Hepatocyte (in vitro differentiated cells): ENCODE measurements around the gene DCAF15. TPM values are rescaled to one million over a fixed set of nuclear protein-coding genes. Genes with fewer than 3 reads are reported as not detected.
A peak's percentile ranks its signal among the peaks of the same experiment; 100 is the strongest.

ENCODE experiments used
- DNase-seq: peaks from one replicate; pipeline ENCODE4 v3.0.0-alpha.2; 2016; ENCODE audit warnings: low spot score
- H2AFZ ChIP-seq: fragments of 200-600 bp; sonication (generic); 2 replicates; pipeline ENCODE4 v1.6.0; 2016; ENCODE audit warnings: antibody characterized with exemption, mild to moderate bottlenecking
- H3K27ac ChIP-seq: fragments of 200-600 bp; sonication (generic); 2 replicates; pipeline ENCODE4 v1.5.1; 2016; ENCODE audit warnings: mild to moderate bottlenecking
- H3K27me3 ChIP-seq: fragments of 200-600 bp; sonication (generic); 2 replicates; pipeline ENCODE4 v1.6.1; 2016
- H3K36me3 ChIP-seq: fragments of 200-600 bp; sonication (generic); replicated peaks from 2 replicates; pipeline ENCODE4 v1.5.1; 2016; ENCODE audit warnings: low read depth; ENCODE audit not compliant: insufficient read depth
- H3K4me1 ChIP-seq: fragments of 200-600 bp; sonication (generic); 2 replicates; pipeline ENCODE4 v1.5.1; 2016; ENCODE audit warnings: mild to moderate bottlenecking, moderate library complexity; ENCODE audit not compliant: insufficient read depth
- H3K4me2 ChIP-seq: fragments of 200-600 bp; sonication (generic); 2 replicates; pipeline ENCODE4 v1.6.0; 2016
- H3K4me3 ChIP-seq: fragments of 200-600 bp; sonication (generic); 2 replicates; pipeline ENCODE4 v1.5.1; 2016; ENCODE audit warnings: mild to moderate bottlenecking
- H3K79me2 ChIP-seq: fragments of 200-600 bp; sonication (generic); 2 replicates; pipeline ENCODE4 v1.6.0; 2017; ENCODE audit warnings: mild to moderate bottlenecking
- H3K9me2 ChIP-seq: fragments of 200-600 bp; sonication (generic); replicated peaks from 2 replicates; pipeline ENCODE4 v1.6.0; 2017; ENCODE audit warnings: mild to moderate bottlenecking; ENCODE audit not compliant: insufficient read depth
- H3K9me3 ChIP-seq: fragments of 200-600 bp; sonication (generic); 2 replicates; pipeline ENCODE4 v1.5.1; 2016; ENCODE audit warnings: low read depth, mild to moderate bottlenecking
- H4K20me1 ChIP-seq: fragments of 200-600 bp; sonication (generic); 2 replicates; pipeline ENCODE4 v1.6.0; 2016; ENCODE audit warnings: mild to moderate bottlenecking; ENCODE audit not compliant: insufficient read depth, poor library complexity, severe bottlenecking
- EZH2 ChIP-seq: fragments of 200-600 bp; sonication (generic); IDR thresholded peaks from 2 replicates; pipeline ENCODE4 v1.6.1; 2016; ENCODE audit warnings: antibody characterized with exemption, mild to moderate bottlenecking, borderline replicate concordance
- EZH2phosphoT487 ChIP-seq: fragments of 200-600 bp; sonication (generic); IDR thresholded peaks from one replicate; pipeline ENCODE4 v1.6.1; 2018; ENCODE audit warnings: antibody characterized with exemption, mild to moderate bottlenecking, low read depth, moderate library complexity; ENCODE audit not compliant: unreplicated experiment, severe bottlenecking
- WGBS: methylation state at CpG from one replicate; pipeline ENCODE4 v1.1.6; 2016; ENCODE audit warnings: low lambda C conversion rate; ENCODE audit errors: missing lambda C conversion rate; 5-methylcytosine and 5-hydroxymethylcytosine counted together
- polyA plus RNA-seq: library from polyadenylated mRNA; unstranded; fragments of >200 nt; fragmentation: Nextera tagmentation; extraction: Ambion mirVana; gene quantifications from 2 replicates; pipeline ENCODE4 v1.2.1, GENCODE V29; 2016
- total RNA-seq: library from RNA; depleted of rRNA; stranded (reverse); fragments of >200 nt; gene quantifications from 2 replicates; pipeline ENCODE4 v1.2.3, GENCODE V29; 2014
- TF ChIP-seq, protein P1 (sequence below): fragments of 200-600 bp; sonication (generic); IDR thresholded peaks from 2 replicates; pipeline ENCODE4 v1.5.1; 2016; ENCODE audit warnings: antibody characterized with exemption, mild to moderate bottlenecking; ENCODE audit not compliant: poor library complexity

DCAF15 gene
- total and polyA plus RNA-seq, 2 experiments from 2014 or later = 13.4 to 16.4 TPM

DNA sequence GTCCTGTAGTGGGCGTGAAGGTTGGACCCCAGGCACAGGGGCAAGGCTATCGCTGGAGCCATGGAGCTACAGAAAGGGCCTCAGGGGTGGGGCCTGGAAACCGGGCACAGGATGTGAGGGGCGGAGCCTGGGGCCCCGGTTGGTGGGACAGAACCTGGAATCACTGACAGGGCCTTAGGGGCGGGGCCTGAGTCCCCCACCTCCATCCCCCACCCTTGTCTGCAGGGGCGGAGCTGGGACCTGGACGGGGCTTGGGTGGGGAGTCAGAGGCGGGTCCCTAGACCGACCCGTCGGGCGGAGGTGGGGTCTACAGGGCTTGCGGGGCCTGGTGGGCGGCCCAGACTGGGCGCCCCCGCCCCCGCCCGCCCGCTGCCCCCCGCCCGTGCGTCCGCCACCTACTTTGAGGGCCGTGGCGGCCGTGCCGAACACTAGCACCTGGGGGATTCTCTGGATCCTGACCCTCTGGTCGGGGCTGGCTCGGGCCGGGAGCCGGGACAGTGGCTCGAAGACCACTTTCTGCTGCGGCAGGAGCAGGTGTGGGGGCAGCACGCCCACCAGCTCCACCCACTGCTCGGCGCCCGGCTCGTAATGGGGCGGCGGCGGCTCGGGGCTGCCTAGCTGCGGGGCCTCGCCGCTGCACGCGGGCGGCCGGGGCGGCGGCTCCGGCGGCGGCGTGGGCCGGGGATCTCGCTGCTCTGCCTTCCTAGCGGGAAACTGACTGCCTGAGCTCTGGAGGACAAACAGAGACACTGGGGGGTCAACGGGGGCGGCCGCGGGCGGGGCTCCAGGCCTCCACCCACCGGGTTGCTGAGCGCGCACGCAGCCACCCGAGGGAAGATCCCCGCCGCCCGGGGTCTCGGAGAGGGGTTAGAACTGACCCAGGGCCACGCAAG lies 26.3 kb downstream of the DCAF15 start:
- DNase-seq = peak; percentile 90
- Histone ChIP-seq H3K36me3 (no peaks in the 10 kb centered on the region), H3K79me2 (no peaks in the 10 kb centered on the region), H3K27me3 (no peaks in the 10 kb centered on the region), H3K9me2 (no peaks in the 10 kb centered on the region), H3K27ac (peak overlapping the region; percentile 77), H4K20me1 (no peaks in the 10 kb centered on the region), H3K4me1 (peaks cover 12% of the 10 kb centered on the region), H3K4me3 (peak overlapping the region; percentile 45), H3K4me2 (peak overlapping the region; percentile 97), H2AFZ (peak overlapping the region; percentile 33), H3K9me3 (no peaks in the 10 kb centered on the region)
- 6% methylated on average over 25 of the region's 74 CpGs for WGBS
- TF ChIP-seq, protein P1, sequence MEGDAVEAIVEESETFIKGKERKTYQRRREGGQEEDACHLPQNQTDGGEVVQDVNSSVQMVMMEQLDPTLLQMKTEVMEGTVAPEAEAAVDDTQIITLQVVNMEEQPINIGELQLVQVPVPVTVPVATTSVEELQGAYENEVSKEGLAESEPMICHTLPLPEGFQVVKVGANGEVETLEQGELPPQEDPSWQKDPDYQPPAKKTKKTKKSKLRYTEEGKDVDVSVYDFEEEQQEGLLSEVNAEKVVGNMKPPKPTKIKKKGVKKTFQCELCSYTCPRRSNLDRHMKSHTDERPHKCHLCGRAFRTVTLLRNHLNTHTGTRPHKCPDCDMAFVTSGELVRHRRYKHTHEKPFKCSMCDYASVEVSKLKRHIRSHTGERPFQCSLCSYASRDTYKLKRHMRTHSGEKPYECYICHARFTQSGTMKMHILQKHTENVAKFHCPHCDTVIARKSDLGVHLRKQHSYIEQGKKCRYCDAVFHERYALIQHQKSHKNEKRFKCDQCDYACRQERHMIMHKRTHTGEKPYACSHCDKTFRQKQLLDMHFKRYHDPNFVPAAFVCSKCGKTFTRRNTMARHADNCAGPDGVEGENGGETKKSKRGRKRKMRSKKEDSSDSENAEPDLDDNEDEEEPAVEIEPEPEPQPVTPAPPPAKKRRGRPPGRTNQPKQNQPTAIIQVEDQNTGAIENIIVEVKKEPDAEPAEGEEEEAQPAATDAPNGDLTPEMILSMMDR = no peak
- TF ChIP-seq EZH2 (no peak), EZH2phosphoT487 (no peak)

DNA sequence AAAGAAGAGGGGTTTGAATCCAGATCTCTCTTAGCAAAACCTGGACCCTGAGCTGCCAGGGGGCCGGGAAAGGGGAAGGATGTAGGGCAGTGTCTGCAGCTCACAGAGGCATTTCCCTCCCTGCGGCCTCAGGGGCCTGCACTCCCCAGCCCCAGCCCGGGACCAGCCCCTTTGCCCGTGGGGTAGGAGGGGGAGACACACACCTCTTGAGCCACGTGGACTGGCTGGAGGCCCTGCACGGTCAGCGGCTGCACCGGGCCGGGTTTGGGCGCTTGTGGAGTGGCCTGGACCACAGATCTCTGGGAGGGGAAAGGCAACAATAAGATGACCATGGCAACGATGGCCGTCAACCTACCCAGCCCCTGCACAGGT lies 26.9 kb downstream of the DCAF15 start:
- Histone ChIP-seq H3K9me2 (no peaks in the 10 kb centered on the region), H3K4me1 (peaks cover 12% of the 10 kb centered on the region), H2AFZ (peak overlapping the region; percentile 32), H3K4me3 (peak overlapping the region; percentile 45), H3K36me3 (no peaks in the 10 kb centered on the region), H3K27ac (peak overlapping the region; percentile 77), H4K20me1 (no peaks in the 10 kb centered on the region), H3K27me3 (no peaks in the 10 kb centered on the region), H3K79me2 (no peaks in the 10 kb centered on the region), H3K4me2 (peak overlapping the region; percentile 97), H3K9me3 (no peaks in the 10 kb centered on the region)
- TF ChIP-seq EZH2 (no peak), EZH2phosphoT487 (no peak)
- TF ChIP-seq, protein P1 = no peak
- DNase-seq = peak; percentile 49
- WGBS = 15% methylated on average over 11 of the region's 12 CpGs

DNA sequence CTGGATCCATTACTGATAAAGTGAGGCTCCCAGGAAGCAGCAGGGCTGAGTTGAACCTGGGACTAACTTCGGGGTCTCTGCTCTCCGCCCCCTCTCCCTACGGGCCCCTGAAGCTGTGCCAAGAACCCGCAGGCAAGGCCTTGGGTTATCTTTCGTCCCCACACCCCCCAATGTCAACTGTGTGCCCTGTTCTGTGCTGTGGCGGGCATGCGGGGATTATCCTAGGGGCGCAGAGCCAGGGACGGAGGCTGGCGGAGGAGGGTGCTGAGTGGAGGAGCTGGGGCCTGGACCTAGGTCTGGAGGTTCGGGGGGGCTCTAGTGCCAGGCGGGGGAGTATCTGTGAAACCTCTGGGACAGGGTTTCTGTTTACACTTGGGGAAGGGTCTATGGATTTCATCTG lies 27.4 kb downstream of the DCAF15 start:
- peak overlapping the region; percentile 97 for H3K4me2 ChIP-seq
- no peak overlapping the region for H3K4me3 ChIP-seq
- no peak for DNase-seq
- H3K9me3 ChIP-seq = no peaks in the 10 kb centered on the region
- 83% methylated on average over 11 of the region's 12 CpGs for WGBS
- no peaks in the 10 kb centered on the region for H3K9me2 ChIP-seq
- no peaks in the 10 kb centered on the region for H3K79me2 ChIP-seq
- peak overlapping the region; percentile 77 for H3K27ac ChIP-seq
- no peak overlapping the region for H2AFZ ChIP-seq
- no peaks in the 10 kb centered on the region for H3K27me3 ChIP-seq
- TF ChIP-seq EZH2phosphoT487 = no peak
- TF ChIP-seq, protein P1 = no peak
- no peak for TF ChIP-seq EZH2
- peaks cover 12% of the 10 kb centered on the region for H3K4me1 ChIP-seq
- no peaks in the 10 kb centered on the region for H4K20me1 ChIP-seq
- no peaks in the 10 kb centered on the region for H3K36me3 ChIP-seq
